Mucosa of descending colon (tissue), 3 donors: ENCODE data around the gene NOXO1. TPM values are rescaled to one million over a fixed set of nuclear protein-coding genes. Genes with fewer than 3 reads are reported as not detected.
A peak's percentile ranks its signal among the peaks of the same experiment; 100 is the strongest.

Experiments
- ATAC-seq: fragments of 200-7000 bp; cut with Tn5 transposase; one replicate; pipeline ENCODE4 v1.9.1; 2020; ENCODE audit warnings: mild to moderate bottlenecking, moderate library complexity
- DNase-seq, 3 donors: peaks; one replicate each; pipeline ENCODE4 v3.0.0-alpha.2; 2020
- H3K36me3 ChIP-seq: fragments of 200-600 bp; one replicate; pipeline ENCODE4 v1.8.0; 2021; ENCODE audit warnings: low read depth, mild to moderate bottlenecking
- H3K4me1 ChIP-seq: fragments of 200-600 bp; one replicate; pipeline ENCODE4 v1.8.0; 2021; ENCODE audit warnings: low read depth, mild to moderate bottlenecking
- H3K4me3 ChIP-seq: fragments of 200-600 bp; one replicate; pipeline ENCODE4 v1.8.0; 2021; ENCODE audit warnings: mild to moderate bottlenecking
- H3K9me3 ChIP-seq: fragments of 200-600 bp; one replicate; pipeline ENCODE4 v1.8.0; 2021; ENCODE audit warnings: mild to moderate bottlenecking
- intact Hi-C, 2 donors: fragments of 100-400 bp; cut with DNase I in 1 of 2; cut with micrococcal nuclease in 1 of 2; formaldehyde crosslinking; loops; one replicate each; pipeline versions ENCODE4 v1.11.0 to v1.11.1; 2022; cut with DNase I, micrococcal nuclease
- total RNA-seq, 3 donors: library from RNA; stranded (reverse); fragmentation: NEBNext Ultra II Directional in 2 of 3; extraction: Animal tissue kit (Norgen Biotek cat#: 25700) in 2 of 3; gene quantifications; one replicate each; pipeline versions ENCODE4 v1.2.1 to v1.2.4, GENCODE V29; 2021 to 2023
- TF ChIP-seq, protein P1 (sequence below): fragments of 200-600 bp; IDR thresholded peaks from one replicate; pipeline ENCODE4 v1.8.0; 2022; ENCODE audit warnings: antibody characterized with exemption, mild to moderate bottlenecking
- donor health status: DM: no; HTN: no; CAD: no; lungs with moderate emphysema.
- donor health status: DM: no; HTN: no; CAD: no.
- donor health status: DM: no; HTN: yes; CAD: no.

NOXO1 gene
- total RNA-seq, 3 donors from 2014 or later, result 12.2 to 39.9 (median 27.1) TPM

DNA sequence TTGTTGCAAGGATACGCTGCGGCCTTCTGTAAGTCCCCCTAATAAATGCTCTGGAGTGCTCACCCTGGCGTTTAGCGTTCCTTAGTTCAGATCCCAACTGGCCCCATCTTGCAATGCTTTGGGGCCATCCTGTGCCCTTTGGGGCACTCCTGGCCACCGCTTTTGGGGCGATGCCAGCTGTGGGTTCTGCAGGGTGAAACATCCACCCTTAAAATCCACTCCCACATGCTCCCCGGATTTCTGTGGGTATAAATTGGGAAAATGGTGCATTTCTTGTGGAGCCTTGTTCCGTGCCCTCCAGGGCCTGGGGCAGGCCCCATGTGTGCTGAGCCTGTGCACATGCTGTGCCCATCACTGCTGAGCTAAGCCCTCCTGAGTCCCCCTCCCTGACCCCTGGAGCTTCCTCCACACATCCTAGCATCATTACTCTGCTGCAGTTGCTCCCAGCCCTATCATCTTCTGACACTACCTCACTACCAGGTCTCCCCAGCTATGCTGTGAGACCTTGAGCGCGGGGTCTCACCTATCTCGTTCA lies 44.3 kb downstream of the NOXO1 start:
- Histone ChIP-seq H3K4me3 (no peak overlapping the region), H3K36me3 (no peaks in the 10 kb centered on the region), H3K4me1 (peaks cover 31% of the 10 kb centered on the region), H3K9me3 (no peaks in the 10 kb centered on the region)
- DNase-seq (no peak), ATAC-seq (no peak)
- intact Hi-C loops, result no loop called here
- TF ChIP-seq, protein P1, sequence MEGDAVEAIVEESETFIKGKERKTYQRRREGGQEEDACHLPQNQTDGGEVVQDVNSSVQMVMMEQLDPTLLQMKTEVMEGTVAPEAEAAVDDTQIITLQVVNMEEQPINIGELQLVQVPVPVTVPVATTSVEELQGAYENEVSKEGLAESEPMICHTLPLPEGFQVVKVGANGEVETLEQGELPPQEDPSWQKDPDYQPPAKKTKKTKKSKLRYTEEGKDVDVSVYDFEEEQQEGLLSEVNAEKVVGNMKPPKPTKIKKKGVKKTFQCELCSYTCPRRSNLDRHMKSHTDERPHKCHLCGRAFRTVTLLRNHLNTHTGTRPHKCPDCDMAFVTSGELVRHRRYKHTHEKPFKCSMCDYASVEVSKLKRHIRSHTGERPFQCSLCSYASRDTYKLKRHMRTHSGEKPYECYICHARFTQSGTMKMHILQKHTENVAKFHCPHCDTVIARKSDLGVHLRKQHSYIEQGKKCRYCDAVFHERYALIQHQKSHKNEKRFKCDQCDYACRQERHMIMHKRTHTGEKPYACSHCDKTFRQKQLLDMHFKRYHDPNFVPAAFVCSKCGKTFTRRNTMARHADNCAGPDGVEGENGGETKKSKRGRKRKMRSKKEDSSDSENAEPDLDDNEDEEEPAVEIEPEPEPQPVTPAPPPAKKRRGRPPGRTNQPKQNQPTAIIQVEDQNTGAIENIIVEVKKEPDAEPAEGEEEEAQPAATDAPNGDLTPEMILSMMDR, result no peak

DNA sequence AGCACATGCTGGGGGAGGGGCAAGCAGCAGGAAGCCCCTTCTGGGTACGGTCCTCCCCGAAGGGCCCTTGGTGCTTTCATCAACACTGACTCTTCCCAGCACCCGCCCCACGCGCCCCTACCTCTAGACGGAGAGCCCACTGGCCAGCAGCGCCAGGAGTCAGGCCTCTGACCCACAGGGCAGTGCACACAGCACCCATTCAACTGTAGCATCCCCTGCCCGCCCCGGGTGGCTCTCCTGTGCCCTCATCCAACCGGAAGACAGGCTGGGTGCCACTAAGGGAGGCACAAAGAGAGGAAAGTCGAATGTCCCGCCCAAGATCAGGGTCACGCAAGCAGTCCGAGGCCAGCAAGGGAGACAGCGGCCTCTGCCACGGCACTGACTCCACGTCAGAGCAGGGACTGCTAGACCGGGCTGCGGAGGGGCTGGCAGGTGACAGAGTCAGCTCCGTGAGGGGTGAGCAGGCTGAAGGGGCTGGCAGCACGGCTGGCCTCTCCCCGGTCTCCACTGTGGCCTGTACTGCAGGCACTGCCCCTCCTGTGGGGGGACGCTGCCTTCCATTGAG lies 48.1 kb downstream of the NOXO1 start:
- TF ChIP-seq, protein P1, result no peak
- ATAC-seq, result no peak
- no peaks in the 10 kb centered on the region for H3K9me3 ChIP-seq
- H3K4me1 ChIP-seq, result peaks cover 13% of the 10 kb centered on the region
- no peak overlapping the region for H3K4me3 ChIP-seq
- no peaks in the 10 kb centered on the region for H3K36me3 ChIP-seq
- intact Hi-C loops, result no loop called here
- DNase-seq, result peak in 1 of 3 donors; percentile 29

DNA sequence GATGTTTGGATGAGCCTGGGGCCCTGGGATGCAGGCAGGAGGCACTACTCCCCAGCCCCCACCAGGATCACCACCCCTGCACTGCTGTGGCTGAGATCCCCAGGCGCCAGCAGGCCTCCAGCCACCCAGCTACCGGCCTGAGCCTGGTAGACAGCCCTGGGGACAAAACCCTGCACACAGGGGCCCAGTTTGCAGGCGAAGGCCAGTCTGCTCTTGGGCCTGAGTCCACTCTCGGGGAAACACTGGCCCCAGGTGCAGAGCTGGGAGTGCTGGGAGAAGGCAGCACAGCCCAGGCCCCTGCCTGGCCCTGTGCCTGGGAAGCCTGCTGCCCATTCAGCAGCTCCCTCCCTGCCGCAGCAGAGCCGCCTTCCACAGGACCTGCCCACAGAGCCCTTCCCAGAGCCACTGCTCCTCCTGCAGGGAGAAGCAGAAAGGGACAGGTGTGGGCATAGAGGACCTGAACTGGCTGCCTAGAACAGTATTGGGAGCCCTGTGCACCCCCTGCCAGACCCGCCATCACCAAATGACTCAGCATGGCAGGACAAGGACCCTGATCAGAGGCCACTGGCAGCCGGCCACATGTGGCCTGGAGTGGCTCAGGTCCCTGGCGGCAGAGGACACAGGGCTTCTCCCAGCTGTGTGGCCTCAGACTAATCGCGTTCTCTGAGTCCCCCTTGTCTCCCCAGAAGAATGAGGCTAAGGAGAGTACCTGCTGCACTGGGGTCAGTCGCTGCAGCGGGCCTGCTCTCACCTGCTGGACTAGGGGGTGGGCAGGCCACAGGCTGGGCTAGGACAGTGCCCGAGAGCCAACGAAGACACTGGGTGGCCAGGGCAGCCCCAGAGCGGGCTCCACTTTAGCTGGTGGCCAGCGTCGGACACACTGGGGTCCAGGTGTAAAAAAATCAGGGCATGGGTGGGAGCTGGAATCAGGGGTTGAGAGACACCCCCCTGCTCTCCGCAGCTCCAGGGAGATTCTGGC lies 48.9 kb downstream of the NOXO1 start:
- Histone ChIP-seq H3K36me3 (no peaks in the 10 kb centered on the region), H3K4me1 (peaks cover 13% of the 10 kb centered on the region), H3K9me3 (no peaks in the 10 kb centered on the region), H3K4me3 (no peak overlapping the region)
- intact Hi-C loops, result no loop called here
- ATAC-seq (peak; percentile 67), DNase-seq (peak in 2 of 3 donors; percentile 61 to 69)
- TF ChIP-seq, protein P1, result no peak

GRCh38 chr16:1930338-1930720 lies 50.9 kb downstream of the NOXO1 start:
- Histone ChIP-seq H3K4me1 (peaks cover 13% of the 10 kb centered on the region), H3K4me3 (no peak overlapping the region), H3K36me3 (no peaks in the 10 kb centered on the region), H3K9me3 (no peaks in the 10 kb centered on the region)
- DNase-seq, result peak in 1 of 3 donors; percentile 46
- intact Hi-C loops, result no loop called here
- TF ChIP-seq, protein P1, result no peak
- no peak for ATAC-seq

GRCh38 chr16:1929578-1930337 lies 51.5 kb downstream of the NOXO1 start:
- DNase-seq (peak; percentile 91 to 96 (median 91)), ATAC-seq (peak; percentile 98)
- Histone ChIP-seq H3K36me3 (no peaks in the 10 kb centered on the region), H3K4me3 (peak overlapping the region; percentile 24), H3K4me1 (peaks cover 13% of the 10 kb centered on the region), H3K9me3 (no peaks in the 10 kb centered on the region)
- intact Hi-C loops, result loop anchor here (5.0 to 10.0 kb wide), 2 partner anchors 65 to 67 kb away; no protein-coding TSS in a partner anchor
- TF ChIP-seq, protein P1, result peak; percentile 99
